Measurements from ENCODE around the gene TFCP2. TPM values are rescaled to one million over a fixed set of nuclear protein-coding genes. Genes with fewer than 3 reads are reported as not detected.

Gene TFCP2
- total RNA-seq, 1 experiment from 2014 or later = 27.3 TPM

DNA sequence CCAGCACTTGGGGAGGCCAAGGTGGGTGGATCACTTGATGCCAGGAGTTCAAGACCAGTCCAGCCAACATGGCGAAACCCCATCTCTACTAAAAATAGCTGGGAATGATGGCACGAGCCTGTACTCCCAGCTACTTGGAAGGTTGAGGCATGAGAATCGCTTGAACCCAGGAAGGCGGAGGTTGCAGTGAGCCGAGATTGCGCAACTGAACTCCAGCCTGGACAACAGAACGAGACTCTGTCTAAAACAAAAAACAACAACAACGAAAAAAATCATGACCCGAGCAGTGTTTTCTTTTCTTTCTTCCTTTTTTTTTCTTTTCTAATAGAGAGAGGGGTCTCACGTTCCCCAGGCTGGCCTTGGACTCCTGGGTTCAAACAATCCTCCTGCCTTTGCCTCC is 86.0 kb downstream of the TFCP2 start:
- peaks cover 13% of the 10 kb centered on the region for H3K79me2 ChIP-seq (ENCODE audit: low read length)
- no peaks in the 10 kb centered on the region for H3K27me3 ChIP-seq (ENCODE audit: low read length)
- ATAC-seq (no peak), DNase-seq (no peak)
- no peak overlapping the region for H3K27ac ChIP-seq (ENCODE audit: low read length)
- no peaks in the 10 kb centered on the region for H3F3A ChIP-seq (ENCODE audit: low read length, unreplicated experiment)
- BruUV-seq (replicated peaks) = no TSS peak
- intact Hi-C loops (cut with micrococcal nuclease) = no loop called here
- no peaks in the 10 kb centered on the region for H3K9me2 ChIP-seq (replicated peaks; ENCODE audit: low read length)
- peaks cover 6% of the 10 kb centered on the region for H3K4me1 ChIP-seq (ENCODE audit: insufficient read depth, low read length)
- H3K9ac ChIP-seq (ENCODE audit: low read length) = no peak overlapping the region
- H3K9me3 ChIP-seq (ENCODE audit: low read length) = no peaks in the 10 kb centered on the region
- H3K4me2 ChIP-seq (ENCODE audit: low read length) = no peak overlapping the region
- TF ChIP-seq EZH2phosphoT487 (IDR thresholded peaks at IDR 0.05; ENCODE audit: borderline replicate concordance, low read length) (no peak), CTCF (conservative IDR thresholded peaks at IDR 0.05; ENCODE audit: low read depth, low read length) (no peak)
- no peaks in the 10 kb centered on the region for H3K36me3 ChIP-seq (ENCODE audit: low read depth, low read length)
- peaks cover 5% of the 10 kb centered on the region; the same call in 1 of the 2 replicates for H4K20me1 ChIP-seq (ENCODE audit: low read length)
- H3K4me3 ChIP-seq (ENCODE audit: low read length) = no peak overlapping the region
- POLR2A ChIA-PET (ENCODE audit: unreplicated experiment) = no interaction called here
- H2AFZ ChIP-seq (ENCODE audit: low read length) = no peak overlapping the region
- CTCF ChIA-PET = no interaction called here

- POLR2A ChIA-PET (ENCODE audit: unreplicated experiment) = no interaction called here
- no peaks in the 10 kb centered on the region for H3K27me3 ChIP-seq (ENCODE audit: low read length)
- peaks cover 23% of the 10 kb centered on the region for H3K79me2 ChIP-seq (ENCODE audit: low read length)
- BruUV-seq (replicated peaks) = no TSS peak
- no peak overlapping the region for H2AFZ ChIP-seq (ENCODE audit: low read length)
- no peaks in the 10 kb centered on the region for H3F3A ChIP-seq (ENCODE audit: low read length, unreplicated experiment)
- DNase-seq (no peak), ATAC-seq (no peak)
- no peak overlapping the region for H3K4me2 ChIP-seq (ENCODE audit: low read length)
- no peak overlapping the region for H3K9ac ChIP-seq (ENCODE audit: low read length)
- CTCF ChIA-PET = no interaction called here
- peaks cover 12% of the 10 kb centered on the region for H3K4me1 ChIP-seq (ENCODE audit: insufficient read depth, low read length)
- no peak overlapping the region for H3K4me3 ChIP-seq (ENCODE audit: low read length)
- no peaks in the 10 kb centered on the region for H3K9me2 ChIP-seq (replicated peaks; ENCODE audit: low read length)
- H3K27ac ChIP-seq (ENCODE audit: low read length) = no peak overlapping the region
- H3K9me3 ChIP-seq (ENCODE audit: low read length) = no peaks in the 10 kb centered on the region
- intact Hi-C loops (cut with micrococcal nuclease) = no loop called here
- peaks cover 6% of the 10 kb centered on the region; the same call in 1 of the 2 replicates for H4K20me1 ChIP-seq (ENCODE audit: low read length)
- no peaks in the 10 kb centered on the region for H3K36me3 ChIP-seq (ENCODE audit: low read depth, low read length)
- TF ChIP-seq EZH2phosphoT487 (IDR thresholded peaks at IDR 0.05; ENCODE audit: borderline replicate concordance, low read length) = no peak
- TF ChIP-seq EZH2 (IDR thresholded peaks at IDR 0.05; ENCODE audit: low read length, unreplicated experiment) = no peak
- no peak for TF ChIP-seq CTCF (conservative IDR thresholded peaks at IDR 0.05; ENCODE audit: low read depth, low read length)
These were observed 87.2 kb downstream of the TFCP2 start for GRCh38 chr12:51085757-51086156.

DNA sequence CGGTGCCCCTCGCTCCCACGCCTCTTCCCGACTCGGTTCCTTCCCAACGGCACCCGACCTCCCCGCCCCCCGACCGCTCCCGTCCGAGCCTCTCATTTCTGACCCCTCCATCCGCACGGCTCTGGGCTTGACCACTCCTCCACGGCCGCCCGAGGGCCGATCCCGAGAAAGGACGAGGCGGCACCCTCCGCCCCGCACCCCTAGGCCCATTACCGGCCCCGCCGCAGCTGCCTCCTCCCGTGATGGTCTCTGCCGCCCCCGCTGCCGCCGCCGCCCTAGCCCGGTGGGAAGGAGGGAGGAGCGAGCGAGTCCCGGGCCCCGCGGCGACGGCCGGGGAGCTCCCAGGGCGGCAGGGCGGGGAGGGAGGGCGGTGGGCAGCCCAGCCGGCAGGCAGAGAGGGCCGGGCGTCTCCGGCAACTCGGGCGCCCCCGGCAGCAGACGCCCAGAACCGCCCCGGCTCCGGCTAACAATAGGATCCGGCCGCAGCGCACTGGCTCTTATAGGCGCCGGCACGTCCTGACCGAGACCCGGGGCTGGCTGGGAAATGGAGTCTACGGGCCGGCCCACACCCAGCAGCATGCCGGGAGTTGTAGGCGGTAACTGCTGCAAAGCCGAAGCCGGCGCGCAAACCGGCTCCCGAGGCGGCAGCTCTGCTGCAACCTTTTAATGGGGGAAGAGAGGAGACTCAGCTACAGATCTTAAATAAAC is 89.7 kb downstream of the TFCP2 start, which contains the start of gene CSRNP2:
TSS of gene CSRNP2 (minus strand) at position 471 of the 708 bp plus-strand sequence. CDS start 7,035 bp downstream, outside the sequence.
- DNase-seq = peak; percentile 94
- H3K4me3 ChIP-seq (ENCODE audit: low read length) = peak within 1 kb of the TSS; percentile 92
- H2AFZ ChIP-seq (ENCODE audit: low read length) = peak within 1 kb of the TSS; percentile 87
- TF ChIP-seq EZH2phosphoT487 (IDR thresholded peaks at IDR 0.05; ENCODE audit: borderline replicate concordance, low read length) (no peak), EZH2 (IDR thresholded peaks at IDR 0.05; ENCODE audit: low read length, unreplicated experiment) (no peak), CTCF (conservative IDR thresholded peaks at IDR 0.05; ENCODE audit: low read depth, low read length) (no peak)
- no TSS peak for BruUV-seq (replicated peaks)
- no peaks in the 10 kb centered on the region for H3K27me3 ChIP-seq (ENCODE audit: low read length)
- ATAC-seq = peak; percentile 99
- peaks cover 6% of the 10 kb centered on the region; the same call in 1 of the 2 replicates for H4K20me1 ChIP-seq (ENCODE audit: low read length)
- CTCF ChIA-PET = interaction anchor here (0.6 kb wide), 3 partner anchors 116 to 331 kb away, joined by 3 to 8 read pairs (median 4); no protein-coding TSS in a partner anchor
- H3K9me3 ChIP-seq (ENCODE audit: low read length) = no peaks in the 10 kb centered on the region
- no peaks in the 10 kb centered on the region for H3F3A ChIP-seq (ENCODE audit: low read length, unreplicated experiment)
- intact Hi-C loops (cut with micrococcal nuclease) = loop anchor here (5.0 kb wide), 2 partner anchors 184 to 259 kb away; no protein-coding TSS in a partner anchor
- H3K27ac ChIP-seq (ENCODE audit: low read length) = no peak within 1 kb of the TSS
- peak within 1 kb of the TSS; percentile 84 for H3K4me2 ChIP-seq (ENCODE audit: low read length)
- peak within 1 kb of the TSS; percentile 83 for H3K9ac ChIP-seq (ENCODE audit: low read length)
- H3K9me2 ChIP-seq (replicated peaks; ENCODE audit: low read length) = no peaks in the 10 kb centered on the region
- peaks cover 12% of the 10 kb centered on the region for H3K4me1 ChIP-seq (ENCODE audit: insufficient read depth, low read length)
- no peaks in the 10 kb centered on the region for H3K36me3 ChIP-seq (ENCODE audit: low read depth, low read length)
- H3K79me2 ChIP-seq (ENCODE audit: low read length) = peaks cover 32% of the 10 kb centered on the region
- POLR2A ChIA-PET (ENCODE audit: unreplicated experiment) = interaction anchor here (0.6 to 1.1 kb wide), 4 partner anchors 38 to 288 kb away, joined by 3 to 9 read pairs (median 4); no protein-coding TSS in a partner anchor
